H4 (cell line): ENCODE results near the gene SPATA17. TPM values are rescaled to one million over a fixed set of nuclear protein-coding genes. Genes with fewer than 3 reads are reported as not detected.

ENCODE experiments used
- DNase-seq: peaks from one replicate; pipeline ENCODE4 v3.0.0-alpha.2; 2015; ENCODE audit warnings: low spot score
- total RNA-seq: library from RNA; depleted of rRNA; stranded (reverse); fragments of >200 nt; shearing (Covaris generic); gene quantifications from 2 replicates; pipeline ENCODE4 v1.2.3, GENCODE V29; 2014

SPATA17 gene
- total RNA-seq, 1 experiment from 2014 or later: 0.27 TPM

DNA sequence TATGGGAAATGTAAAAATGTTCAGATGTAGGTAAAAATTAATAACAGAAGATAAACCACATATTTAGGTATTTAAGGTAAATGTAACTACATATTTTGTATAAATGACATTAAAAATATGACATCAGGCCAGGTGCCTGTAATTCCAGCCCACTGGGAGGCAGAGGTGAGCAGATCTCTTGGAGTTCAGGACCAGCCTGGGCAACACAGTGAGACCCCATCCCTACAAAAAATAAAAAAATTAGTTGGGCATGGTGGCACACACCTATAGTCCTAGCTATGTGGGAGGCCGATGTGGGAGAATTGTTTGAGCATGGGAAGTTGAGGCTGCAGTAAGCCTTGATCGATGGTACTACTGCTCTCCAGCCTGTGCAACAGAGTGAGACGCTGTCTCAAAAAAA, 216.5 kb downstream of the SPATA17 start:
- DNase-seq: no peak

DNA sequence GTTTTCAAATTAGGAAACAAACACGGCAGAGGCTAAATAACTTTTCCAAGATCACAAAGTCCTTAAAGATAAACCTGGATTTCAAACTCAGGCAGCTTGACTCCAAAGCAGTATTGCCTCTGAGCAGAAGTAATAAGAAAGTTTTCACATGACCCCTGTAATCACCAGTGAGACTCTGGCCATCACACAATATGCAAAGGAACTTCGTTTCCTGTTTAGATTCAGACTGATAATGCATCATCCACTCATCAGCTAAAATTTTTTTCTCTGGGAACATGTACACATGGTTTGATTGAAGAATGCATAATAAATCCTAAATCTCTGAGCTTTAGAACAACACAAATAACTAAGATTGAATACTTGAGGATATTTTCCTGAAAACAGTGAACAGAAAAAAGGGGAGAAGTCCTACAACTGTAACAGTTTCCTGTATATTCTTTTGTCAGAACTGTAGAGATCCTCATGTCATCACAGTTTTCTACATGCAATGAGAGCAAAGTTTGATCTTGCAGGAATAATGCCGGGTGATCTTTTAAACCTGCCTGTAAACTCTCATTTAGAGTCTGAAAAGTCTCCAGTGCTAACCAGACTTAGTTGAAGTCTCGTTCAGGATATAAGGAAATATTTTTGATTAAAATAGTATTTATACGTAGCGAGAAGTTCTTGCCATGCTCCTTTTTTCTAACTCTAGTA, 225.3 kb downstream of the SPATA17 start:
- DNase-seq: no peak

DNA sequence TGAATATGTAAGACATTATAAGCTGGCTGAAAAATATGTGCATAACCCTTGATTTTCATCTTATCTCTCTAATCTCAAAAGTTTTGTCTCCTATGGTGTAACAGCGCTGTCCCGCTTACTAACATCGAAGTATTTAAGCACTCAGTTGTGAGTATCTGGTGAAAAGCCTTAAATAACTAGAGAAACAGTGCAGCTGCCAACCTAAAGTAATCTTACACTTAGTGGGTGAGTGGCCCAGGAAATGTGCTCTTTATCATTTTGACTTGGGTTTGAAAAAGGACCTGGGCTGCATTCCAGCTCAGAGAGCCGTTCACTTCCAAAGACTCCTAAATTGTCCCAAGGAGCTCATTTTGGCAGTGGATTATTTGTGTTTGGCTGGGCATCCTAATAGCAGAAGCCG, 225.9 kb downstream of the SPATA17 start:
- DNase-seq: peak; percentile 4

DNA sequence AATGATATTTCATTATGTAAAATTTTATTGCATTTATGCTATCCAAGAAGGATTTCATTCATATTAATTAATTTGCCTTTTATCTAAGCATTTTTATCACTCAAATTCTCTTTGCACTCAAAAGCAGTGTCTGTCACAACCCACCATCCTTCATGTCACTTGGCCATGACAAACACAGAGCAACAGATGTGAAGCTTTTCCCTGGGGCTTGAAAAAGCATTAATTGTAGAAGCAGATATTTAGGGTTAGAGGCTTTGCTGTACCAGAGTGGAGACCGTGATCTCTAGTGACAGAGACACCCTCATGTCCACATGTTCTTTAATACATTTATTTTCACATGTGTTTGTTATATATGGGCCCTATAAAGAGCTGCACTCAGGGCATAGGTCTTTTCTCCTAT, 230.5 kb downstream of the SPATA17 start:
- no peak for DNase-seq

DNA sequence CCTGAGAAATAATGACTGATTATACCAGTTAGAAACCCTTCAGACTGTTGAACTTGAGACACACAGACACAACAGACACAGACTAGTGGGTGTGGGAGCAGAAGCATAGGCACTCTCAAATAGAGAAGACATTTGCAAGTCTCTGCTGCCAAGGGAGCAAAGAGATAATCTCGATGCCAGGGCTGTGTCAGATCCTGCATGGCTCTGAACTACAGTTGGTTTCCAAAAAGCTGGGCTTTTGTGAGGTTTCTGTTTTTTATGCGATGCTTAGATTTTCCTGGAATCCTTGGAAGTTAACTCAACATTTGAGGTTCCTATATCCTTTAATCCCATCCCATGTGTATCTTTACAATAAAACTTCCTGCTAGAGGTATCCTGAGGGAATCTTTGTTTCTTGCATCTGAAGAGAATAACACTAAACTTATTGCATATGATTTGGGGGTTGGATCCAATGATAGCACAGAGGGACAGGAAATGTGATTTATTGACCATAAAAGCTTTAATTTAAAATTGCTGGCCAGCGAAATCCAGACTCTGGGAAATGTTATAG, 236.4 kb downstream of the SPATA17 start:
- DNase-seq: no peak

DNA sequence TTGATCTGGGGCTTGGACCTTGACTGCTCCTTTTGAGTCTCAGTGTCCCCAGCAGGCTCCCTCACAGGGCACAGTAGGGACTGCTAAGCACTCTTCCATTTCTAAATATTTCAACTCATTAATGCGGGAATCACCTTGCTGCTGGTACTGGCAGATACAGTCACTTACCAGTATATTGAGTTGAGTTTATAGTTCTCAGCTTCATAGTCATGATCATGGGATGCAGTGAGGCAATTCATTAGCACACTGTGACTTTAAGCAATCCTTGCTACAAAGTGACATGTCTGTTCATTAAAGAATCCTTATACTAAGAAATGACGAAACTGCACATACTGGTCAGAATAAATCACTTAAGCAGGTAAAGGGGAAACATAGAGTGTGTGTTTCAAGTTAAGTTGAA, 240.8 kb downstream of the SPATA17 start:
- DNase-seq: no peak

DNA sequence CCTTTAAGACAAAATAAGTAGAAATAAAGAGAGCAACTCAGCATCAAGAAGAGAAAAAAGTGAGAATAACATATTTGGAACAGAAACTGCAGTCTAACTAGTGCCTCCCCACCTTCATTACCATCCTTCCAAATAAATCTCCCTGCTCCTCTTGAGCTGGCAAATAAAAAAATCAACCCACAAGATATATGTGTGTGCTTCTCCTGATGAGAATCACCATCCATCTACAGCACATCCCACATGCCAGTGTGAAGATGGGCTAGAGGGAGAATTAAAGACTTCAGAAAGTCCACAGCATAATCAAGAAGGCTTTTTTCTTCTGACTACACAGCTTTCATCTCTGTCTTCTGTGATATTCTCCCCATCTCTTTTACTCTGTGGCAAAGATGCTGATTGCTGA, 244.1 kb downstream of the SPATA17 start:
- DNase-seq: no peak

DNA sequence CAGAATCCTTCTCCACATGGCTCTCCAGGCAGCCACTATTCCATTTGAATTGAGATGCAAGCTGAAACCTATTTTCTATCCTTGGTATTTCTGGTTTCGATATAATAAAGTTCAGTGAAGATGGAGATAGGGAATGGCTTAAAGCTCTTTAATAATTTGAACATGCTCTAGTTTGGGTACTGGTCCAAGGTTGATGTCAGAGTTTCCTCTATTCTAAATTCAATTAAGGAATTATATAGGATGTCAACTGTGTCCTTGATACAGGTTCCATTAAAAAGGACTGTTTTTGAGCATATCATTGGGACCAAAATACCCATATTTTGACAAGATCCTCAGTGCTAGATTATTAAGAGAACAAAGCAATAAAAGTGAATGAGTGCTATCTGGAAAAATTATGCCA, 245.3 kb downstream of the SPATA17 start:
- DNase-seq: no peak

DNA sequence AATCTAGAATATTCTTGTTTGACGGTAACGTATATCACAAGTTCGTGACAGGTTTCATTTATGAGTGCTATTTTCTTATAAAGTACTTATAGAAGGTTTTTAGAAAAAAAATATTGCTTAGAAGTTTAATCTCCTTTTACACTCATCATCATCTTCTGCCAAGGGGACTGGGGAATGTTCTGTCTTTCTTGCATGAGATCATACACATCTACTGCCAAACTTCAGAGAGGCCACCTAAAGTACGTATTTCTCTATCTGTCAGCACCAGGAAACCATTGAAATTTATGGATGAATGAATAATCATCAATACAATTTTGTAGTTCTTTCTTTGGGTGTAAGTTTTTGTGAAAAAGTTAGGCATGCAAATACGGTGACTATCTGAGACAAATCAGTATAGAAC, 245.8 kb downstream of the SPATA17 start:
- DNase-seq: no peak

DNA sequence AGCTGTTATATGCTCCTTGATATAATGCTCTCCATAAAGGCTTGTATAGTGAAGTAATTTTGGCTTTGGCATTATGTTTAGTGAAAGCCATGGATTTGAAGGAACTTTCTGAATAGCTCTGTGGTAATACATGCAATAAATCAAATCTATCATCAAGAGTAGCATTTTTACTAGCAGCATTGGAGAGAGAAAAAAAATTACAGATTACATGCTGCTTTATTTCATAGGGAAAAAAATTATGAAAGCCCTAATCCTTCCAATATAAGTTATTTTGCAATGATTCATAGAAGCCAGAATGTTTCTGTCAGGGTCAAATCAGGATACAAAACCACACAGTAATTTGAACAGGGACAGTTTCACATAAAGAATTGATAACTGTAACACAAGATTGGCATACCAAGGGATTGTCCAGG, 250.0 kb downstream of the SPATA17 start:
- DNase-seq: no peak

DNA sequence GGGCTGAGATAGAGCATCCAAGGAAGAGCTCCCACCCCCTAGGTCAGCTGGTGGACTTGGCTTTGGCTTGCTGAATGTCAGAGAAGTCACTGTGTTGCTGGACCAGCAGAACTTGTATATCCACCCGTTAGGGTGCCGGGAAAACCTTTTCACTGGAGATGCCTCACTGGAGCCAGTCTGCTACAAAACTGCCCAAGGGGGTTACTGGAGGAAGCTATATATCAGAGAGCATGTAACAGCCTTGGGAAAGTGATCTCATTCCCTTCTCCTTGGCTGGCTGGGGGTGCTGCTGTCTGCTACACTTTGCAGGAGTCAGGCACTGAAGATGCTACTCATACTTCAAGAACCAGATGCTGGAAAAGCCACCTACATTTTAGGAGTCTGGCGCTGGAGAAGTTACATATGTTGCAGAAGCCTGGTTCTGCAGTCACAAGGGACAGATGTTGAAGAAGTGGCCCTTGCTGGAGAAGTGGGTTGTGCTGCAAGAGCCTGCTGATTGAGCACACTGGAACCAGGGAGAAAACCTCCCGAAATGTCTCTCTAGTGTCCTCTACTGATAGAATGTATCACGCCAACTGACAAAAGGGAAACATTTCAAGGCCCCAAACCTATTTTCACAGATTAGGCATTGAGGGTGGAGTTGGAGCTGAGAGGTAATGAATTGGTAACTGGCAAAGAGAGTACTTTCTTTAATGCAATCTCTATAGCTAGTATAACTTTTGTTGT, 250.6 kb downstream of the SPATA17 start:
- no peak for DNase-seq

DNA sequence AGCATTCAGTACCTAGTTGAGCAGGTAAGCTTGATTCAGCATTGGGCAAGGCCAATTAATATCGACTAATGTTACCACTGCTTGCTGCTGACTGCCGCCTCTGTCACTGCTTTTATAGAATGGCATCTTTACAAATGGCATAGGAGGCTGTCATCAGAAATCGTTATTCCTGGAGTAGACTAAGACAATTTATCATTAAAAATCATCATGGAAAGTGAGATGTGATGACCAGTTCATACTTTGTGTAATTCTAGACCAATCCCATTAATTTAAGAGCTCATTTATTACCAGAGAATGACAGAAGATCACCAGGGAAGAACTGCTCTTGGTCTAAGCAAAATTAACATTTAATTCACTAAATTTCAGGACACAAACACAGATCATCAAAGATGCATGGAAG, 254.0 kb downstream of the SPATA17 start:
- DNase-seq: no peak

DNA sequence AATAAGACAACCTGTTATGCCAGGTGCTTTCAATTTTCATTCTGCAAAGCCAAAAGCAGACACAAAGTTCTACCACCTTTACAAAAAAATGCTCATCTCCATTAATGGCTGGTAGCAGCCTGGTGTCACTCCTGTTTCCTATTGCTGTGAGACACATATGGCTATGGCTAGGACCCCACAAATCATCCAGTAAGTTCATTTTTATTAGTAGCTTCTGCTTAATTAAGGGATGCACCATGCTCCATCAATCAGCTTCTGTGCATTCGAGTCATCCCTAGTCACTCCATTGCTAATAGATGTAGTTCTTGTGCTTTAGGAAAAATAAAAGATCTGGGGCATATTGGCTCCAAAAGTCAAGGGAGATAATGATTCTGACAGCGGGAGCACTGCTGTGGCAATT, 257.2 kb downstream of the SPATA17 start:
- no peak for DNase-seq

DNA sequence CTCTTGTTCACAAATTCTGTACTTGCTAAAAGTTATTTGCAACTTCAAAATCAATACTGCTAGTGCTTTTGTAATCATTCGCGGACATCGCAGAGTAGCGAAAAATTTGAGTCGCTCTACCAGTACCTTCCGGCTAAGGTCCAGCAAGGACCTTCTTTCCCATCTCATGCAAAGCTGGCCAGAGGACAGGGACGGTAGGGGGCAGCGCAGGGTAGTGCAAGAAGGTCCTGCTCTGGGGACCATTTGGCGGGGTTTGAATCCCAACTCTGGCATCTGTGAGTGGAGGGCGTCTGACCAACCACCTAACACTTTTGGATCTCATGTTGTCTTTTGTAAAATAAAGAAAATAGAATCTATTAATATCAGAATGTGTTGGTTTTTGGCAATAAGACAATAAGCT, 258.3 kb downstream of the SPATA17 start:
- DNase-seq: no peak

DNA sequence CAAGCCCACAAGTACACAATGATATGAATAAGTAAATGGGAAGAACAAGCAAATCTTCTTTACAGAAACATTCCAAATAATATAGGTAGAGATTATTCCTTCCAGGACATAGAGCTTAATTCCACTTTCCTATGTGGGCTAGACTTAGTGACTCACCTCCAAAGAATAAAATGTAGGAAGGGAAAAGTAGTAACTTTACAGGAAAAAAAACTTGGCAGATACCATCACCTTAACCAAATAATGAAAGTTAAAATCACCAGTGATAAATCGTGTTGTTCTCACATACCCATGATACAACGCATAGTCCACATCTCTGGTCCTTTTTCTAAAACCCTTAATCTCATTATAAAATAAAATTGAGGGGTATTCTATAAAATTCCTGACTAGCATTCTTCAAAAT, 260.8 kb downstream of the SPATA17 start:
- no peak for DNase-seq

DNA sequence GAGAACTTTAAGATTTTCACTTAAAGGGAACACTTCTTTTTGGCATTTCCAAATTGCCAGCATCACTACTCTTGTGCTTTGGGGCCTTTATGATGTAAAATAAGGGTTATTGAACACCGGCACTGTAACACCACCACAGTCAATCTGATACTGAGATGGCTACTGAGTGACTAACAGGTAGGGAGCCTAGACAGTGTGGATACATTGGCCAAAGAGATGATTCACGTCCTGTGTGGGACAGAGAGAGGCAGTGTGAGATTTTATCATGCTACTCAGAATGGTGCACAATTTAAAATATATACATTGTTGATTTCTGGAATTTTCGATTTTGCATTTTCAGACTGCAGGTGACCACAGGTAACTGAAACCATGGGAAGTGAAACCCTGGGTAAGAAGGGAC, 261.6 kb downstream of the SPATA17 start:
- no peak for DNase-seq

DNA sequence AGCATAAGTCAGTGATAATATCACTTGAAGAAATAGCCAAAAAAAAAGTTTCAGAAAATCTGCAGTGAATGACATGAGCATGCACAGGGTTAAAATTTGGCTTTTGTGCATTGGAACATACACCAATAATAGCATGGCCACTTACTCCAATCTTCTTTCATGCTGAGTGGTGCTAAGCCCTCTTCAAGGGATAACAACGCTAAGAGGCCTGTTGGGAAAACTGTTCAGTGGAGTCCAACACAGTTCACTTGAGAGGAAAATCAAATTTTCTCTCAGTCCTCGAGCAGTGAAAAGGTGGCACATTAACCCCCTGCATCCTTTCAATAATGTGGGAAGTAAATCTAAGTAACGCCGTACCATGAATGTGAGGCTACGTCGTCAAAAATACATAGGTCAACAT, 264.7 kb downstream of the SPATA17 start:
- no peak for DNase-seq

DNA sequence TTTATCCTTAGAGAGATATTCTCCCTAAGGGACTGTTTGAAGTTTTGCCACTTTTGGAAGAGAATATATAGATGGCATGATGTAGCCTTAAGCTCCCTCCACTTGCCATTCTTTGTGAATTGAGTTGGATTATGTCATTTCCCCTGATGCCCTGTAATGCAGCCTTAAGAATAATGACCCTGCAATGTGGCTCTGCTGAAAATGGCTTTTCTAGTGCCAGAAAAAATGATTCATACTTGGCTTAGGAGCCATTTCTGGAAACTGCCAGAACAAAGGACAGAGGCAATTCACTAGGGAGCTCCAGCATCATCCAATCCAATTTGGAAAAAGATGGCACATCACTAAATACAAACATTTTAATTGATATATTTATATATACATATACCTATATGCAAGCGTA, 265.3 kb downstream of the SPATA17 start:
- DNase-seq: no peak

DNA sequence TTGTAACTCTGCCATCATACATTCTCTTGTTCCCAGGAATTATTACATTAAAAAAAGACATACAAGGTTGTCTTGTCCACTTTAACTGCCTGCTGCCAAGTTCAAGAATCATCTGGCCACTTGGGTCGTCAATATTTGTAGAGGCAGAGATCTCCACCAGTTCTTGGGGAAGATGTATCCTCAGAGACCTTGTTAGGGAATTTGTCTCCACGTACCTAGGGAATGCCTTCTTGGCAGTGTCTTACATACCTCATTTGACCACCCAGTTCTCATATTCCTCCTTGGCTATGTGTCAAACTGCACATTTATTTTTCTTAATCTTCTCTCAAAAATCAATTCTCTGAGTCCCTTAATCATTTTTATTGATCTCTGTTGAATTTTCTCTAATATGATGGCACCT, 266.0 kb downstream of the SPATA17 start:
- no peak for DNase-seq

DNA sequence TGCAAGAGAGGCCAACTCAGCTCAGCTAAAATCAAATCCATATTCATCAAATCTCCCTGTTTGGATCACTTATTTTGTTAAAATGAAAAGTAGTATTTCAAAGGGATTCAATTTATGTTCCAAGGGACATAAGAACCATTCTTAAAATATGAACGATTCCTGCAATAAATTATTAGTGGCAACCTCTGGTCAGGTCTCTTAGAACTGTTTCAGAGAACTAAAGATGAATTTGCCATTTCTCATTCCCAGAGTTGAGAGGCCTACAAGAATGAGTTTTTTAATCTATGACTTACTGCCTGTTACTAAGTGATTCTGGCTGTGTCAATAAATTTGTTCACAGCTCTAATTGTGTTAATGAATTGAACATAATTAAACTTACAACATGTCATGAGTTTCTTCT, 268.5 kb downstream of the SPATA17 start:
- no peak for DNase-seq

DNA sequence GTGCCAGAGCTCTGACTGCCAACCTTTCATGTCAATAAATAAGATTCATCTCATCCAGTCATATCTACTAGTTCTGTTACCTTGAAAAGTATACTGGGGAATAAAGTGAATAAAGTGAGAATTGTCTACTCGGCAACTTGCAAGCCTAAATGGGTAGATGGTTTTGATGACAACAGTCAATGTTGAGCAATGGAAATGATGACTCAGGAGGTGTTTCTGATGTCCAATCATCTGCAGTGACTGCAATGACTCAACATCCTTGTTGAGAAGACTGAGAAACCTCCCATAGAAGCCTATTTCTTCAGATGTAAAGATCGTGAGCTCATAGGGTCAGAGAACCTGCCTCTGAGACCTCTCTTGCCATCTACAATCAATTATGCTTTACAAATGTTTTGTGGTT, 276.4 kb downstream of the SPATA17 start:
- peak; percentile 31 for DNase-seq

DNA sequence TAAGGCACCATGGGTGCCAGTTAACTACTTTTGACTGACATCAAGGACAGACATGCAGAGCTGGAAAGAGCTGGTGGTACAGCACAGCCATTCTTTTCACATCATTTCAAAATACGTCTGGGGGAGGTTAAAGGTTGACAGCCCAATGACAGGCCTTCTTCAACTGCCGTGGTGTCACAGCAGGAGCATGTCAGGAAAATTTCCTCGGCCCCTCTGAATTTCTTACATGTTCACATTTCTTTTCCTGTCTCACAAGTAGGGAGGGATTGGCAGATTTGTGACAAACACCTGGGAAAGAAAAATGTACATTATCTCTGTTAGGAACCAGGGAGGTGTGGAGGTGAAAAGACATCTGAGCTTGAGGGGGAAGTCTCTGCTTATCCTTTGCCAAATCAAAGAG, 279.1 kb downstream of the SPATA17 start:
- no peak for DNase-seq

DNA sequence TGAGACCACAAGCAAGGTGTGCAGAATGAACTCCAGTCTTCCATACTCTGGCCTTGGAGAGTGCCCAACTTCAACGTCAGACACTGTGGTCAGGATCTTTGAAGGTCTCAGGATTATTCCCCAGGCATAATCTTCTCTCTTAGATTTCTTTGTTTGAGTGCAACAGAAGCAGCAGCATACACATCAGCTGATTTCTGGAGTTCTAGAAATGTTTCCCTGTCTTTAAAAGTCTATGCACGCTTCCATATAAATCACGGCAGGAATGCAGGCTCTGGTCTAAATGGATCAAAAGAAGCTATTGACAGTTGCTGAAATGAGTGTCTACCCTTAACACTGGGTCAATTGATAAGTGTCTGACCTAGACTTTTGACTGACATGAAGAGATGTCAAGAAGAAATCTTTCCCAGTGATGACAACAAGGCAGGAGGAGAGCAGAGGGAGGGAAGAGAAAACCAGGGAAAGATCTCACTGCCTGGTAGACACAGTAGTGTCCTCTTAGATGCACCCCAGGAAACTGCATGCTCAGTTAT, 279.7 kb downstream of the SPATA17 start:
- no peak for DNase-seq
